GM19397 (cell line): ENCODE data around the gene PPFIA1.

Experiments used
- ATAC-seq: cut with Tn5 transposase; IDR thresholded peaks from one replicate; pipeline ENCODE4 v1.9.1; 2021; ENCODE audit warnings: mild to moderate bottlenecking, moderate library complexity; ENCODE audit not compliant: unreplicated experiment

Gene PPFIA1

DNA sequence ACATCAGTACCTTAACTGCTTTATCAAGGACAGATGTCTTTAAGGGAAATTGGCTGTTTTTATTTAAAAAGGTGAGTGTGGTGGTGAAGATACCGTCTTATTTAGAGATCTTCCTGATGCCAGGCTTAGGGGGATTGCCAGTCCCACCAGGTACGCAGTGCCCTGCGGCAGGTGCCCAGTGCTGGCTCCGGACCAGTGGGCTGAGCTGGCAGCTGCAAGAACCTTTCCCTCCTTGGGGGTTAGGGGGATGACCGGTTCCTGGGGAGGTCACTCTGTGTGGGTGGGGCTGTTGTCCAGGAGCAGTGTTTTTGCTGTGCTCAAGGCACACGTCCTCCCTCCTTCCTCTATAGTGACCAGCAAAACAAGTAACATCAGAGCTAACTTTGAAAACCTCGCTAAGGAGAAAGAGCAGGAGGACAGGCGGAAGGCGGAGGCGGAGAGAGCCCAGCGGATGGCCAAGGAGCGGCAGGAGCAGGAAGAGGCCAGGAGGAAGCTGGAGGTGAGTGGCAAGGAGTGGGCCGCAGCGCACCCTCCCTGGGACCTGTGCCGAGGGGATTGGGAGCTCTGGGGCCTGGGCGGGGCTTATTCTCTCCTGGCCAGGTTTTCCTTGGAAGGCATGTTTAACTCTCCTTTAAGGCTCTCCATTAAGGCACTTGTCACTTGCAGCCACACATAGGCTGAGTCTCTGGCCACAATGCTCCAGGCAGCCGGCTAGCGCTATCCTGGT, 158.4 kb downstream of the PPFIA1 start:
- ATAC-seq: no peak

DNA sequence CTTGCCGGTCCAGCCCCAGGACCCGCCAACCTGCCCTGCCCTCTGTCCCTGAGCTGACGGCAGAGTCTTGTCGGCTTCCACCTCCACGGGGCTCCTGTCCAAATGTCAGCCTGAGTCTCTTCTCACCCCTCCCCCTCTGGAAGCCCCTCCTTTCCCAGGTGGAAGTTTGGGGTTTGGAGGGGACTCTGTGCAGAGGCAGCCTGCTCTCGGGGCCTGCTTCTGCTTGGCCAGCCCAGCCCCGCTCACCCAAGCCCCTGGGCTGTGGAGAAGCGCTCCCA, 158.9 kb downstream of the PPFIA1 start:
- no peak for ATAC-seq

GRCh38 chr11:70429724-70430521, 159.4 kb downstream of the PPFIA1 start:
- no peak for ATAC-seq

DNA sequence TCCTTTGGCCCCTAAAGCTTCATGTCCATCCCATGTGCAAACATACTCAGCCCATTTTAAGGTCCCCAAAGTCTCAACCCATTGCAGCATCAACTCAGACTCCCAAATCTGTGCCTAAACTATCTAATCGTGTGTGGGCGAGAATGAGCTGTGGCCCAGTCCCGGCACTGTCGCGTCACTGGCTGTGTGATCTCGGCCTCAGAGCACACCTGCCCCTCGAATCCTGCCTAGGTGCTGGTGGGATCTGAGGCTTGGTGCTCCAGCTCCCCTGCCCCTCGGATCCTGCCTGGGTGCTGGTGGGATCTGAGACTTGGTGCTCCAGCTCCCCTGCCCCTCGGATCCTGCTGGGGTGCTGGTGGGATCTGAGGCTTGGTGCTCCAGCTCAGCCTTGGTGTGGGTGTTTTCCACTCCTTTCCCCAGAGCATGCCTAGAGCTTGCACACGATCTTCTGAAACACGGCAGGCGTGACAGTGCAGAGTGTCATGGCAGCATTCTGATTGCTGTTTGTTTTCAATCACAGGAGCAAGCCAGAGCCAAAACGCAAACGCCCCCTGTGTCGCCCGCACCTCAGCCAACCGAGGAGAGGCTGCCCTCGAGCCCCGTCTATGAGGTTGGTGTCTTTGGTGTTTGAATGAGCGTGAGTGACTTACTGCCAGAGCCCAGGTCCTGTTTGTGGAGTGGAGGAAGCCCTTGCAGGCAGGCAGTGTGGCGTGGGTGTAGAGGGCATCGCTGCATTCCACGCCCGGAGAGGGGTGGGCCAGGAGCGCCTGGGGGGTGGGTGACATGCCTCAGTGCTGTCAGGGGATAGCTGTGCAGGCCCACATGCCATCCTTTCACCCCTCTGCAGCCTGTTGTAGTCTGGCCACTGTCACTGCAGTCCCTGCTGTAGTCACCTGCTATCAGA, 160.4 kb downstream of the PPFIA1 start:
- ATAC-seq: no peak

- ATAC-seq: no peak
These were observed 161.1 kb downstream of the PPFIA1 start for GRCh38 chr11:70431611-70432010.

- ATAC-seq: no peak
These were observed 161.6 kb downstream of the PPFIA1 start for GRCh38 chr11:70432065-70432464.

GRCh38 chr11:70432580-70432979, 162.1 kb downstream of the PPFIA1 start:
- ATAC-seq: no peak

DNA sequence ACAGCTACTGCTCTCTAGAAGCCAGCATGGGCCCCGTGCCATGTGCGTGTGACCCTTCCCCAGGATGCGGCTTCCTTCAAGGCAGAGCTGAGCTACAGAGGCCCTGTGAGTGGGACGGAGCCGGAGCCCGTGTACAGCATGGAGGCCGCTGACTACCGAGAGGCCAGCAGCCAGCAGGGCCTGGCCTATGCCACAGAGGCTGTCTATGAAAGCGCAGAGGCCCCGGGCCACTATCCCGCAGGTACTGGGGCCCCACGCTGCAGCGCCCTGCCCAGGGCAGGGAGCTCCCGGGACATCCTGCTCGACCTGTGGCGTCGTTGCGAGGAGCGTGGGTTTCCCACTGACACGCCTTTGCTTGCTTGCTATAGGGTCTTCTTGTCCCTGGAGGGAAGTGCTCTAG, 162.5 kb downstream of the PPFIA1 start:
- ATAC-seq: no peak

DNA sequence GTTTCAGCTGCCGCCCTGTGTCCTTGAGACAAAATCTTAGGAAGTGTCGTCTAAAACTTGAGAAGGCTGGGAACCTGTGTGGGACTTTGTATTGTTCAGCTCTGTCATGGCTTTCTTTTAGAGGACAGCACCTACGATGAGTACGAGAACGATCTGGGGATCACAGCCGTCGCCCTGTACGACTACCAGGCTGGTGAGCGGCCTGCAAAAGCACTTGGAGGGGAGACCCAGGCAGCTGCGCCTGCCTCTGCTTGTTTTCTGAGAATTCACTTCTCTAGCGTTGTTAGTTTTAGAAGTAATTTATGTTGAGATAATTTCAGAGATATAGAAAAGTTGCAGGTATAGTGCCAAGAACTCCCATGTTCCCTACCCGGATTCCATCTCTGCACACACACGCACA, 163.0 kb downstream of the PPFIA1 start:
- no peak for ATAC-seq
